ENCODE results near the gene ARMH3.

The ARMH3 gene

GRCh38 chr10:101848408-101848807, 207.6 kb downstream of the ARMH3 start:
- no peak for DNase-seq

- no peak for DNase-seq
These were observed 210.1 kb downstream of the ARMH3 start for GRCh38 chr10:101845893-101846292.

GRCh38 chr10:101843032-101844021, 212.6 kb downstream of the ARMH3 start, which contains the start of gene KCNIP2:
Gene KCNIP2, minus strand, starts transcription at chr10:101843800. Its CDS starts 232 bp downstream, at chr10:101843568.
- DNase-seq: peak; percentile 11

GRCh38 chr10:101841826-101842225, 214.1 kb downstream of the ARMH3 start:
- no peak for DNase-seq

GRCh38 chr10:101840741-101841453, 215.1 kb downstream of the ARMH3 start:
- DNase-seq: peak; percentile 37

- no peak for DNase-seq
These were observed 215.8 kb downstream of the ARMH3 start for GRCh38 chr10:101840102-101840684.

GRCh38 chr10:101839416-101840063, 216.4 kb downstream of the ARMH3 start:
- DNase-seq: no peak

- DNase-seq: no peak
These were observed 217.0 kb downstream of the ARMH3 start for GRCh38 chr10:101839002-101839401.

- DNase-seq: no peak
These were observed 217.5 kb downstream of the ARMH3 start for GRCh38 chr10:101838416-101838970.

GRCh38 chr10:101837748-101838147, 218.2 kb downstream of the ARMH3 start:
- DNase-seq: no peak

GRCh38 chr10:101835362-101835761, 220.6 kb downstream of the ARMH3 start:
- DNase-seq: no peak

- no peak for DNase-seq
These were observed 221.6 kb downstream of the ARMH3 start for GRCh38 chr10:101834341-101834740.

GRCh38 chr10:101833466-101833865, 222.5 kb downstream of the ARMH3 start:
- no peak for DNase-seq

- no peak for DNase-seq
These were observed 223.6 kb downstream of the ARMH3 start for GRCh38 chr10:101832325-101832771.

GRCh38 chr10:101831169-101831811, 224.7 kb downstream of the ARMH3 start:
- no peak for DNase-seq

GRCh38 chr10:101830322-101831168, 225.4 kb downstream of the ARMH3 start:
- peak; percentile 47 for DNase-seq

- no peak for DNase-seq
These were observed 226.2 kb downstream of the ARMH3 start for GRCh38 chr10:101829561-101830315.

GRCh38 chr10:101828766-101829551, 227.0 kb downstream of the ARMH3 start:
- DNase-seq: no peak

GRCh38 chr10:101827919-101828600, 227.9 kb downstream of the ARMH3 start:
- no peak for DNase-seq
